SIG-M5 treated with dmso at 0.1 percent for 504 hours (cell line): ENCODE data around the gene IGF1R.

Experiments used
- DNase-seq: peaks from one replicate; lab custom pipeline; 2025; ENCODE audit not compliant: unreplicated experiment; lab: John Stamatoyannopoulos, UW

IGF1R gene

DNA sequence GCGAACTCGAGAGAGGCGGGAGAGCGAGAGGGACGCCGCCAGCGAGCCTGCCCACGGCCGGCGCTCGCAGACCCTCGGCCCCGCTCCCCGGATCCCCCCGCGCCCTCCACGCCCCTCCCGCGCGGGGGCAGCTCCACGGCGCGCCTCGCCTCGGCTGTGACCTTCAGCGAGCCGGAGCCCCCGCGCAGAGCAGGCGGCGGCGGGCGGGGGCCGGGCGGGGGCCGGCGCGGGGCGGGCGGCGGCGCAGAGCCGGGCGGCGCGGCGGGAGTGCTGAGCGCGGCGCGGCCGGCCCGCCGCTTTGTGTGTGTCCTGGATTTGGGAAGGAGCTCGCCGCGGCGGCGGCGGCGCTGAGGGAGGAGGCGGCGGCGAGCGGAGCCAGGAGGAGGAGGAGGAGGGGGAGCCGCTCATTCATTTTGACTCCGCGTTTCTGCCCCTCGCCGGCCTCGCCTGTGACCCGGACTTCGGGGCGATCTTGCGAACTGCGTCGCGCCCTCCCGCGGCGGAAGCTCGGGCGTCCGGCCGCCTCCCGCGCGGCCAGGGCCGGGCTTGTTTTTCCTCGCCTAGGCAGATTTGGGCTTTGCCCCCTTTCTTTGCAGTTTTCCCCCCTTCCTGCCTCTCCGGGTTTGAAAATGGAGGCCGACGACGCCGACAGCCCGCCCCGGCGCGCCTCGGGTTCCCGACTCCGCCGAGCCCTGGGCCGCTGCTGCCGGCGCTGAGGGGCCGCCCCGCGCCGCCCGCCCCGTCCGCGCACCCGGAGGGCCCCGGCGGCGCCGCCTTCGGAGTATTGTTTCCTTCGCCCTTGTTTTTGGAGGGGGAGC is 524 bp downstream of the IGF1R start:
- no peak for DNase-seq

DNA sequence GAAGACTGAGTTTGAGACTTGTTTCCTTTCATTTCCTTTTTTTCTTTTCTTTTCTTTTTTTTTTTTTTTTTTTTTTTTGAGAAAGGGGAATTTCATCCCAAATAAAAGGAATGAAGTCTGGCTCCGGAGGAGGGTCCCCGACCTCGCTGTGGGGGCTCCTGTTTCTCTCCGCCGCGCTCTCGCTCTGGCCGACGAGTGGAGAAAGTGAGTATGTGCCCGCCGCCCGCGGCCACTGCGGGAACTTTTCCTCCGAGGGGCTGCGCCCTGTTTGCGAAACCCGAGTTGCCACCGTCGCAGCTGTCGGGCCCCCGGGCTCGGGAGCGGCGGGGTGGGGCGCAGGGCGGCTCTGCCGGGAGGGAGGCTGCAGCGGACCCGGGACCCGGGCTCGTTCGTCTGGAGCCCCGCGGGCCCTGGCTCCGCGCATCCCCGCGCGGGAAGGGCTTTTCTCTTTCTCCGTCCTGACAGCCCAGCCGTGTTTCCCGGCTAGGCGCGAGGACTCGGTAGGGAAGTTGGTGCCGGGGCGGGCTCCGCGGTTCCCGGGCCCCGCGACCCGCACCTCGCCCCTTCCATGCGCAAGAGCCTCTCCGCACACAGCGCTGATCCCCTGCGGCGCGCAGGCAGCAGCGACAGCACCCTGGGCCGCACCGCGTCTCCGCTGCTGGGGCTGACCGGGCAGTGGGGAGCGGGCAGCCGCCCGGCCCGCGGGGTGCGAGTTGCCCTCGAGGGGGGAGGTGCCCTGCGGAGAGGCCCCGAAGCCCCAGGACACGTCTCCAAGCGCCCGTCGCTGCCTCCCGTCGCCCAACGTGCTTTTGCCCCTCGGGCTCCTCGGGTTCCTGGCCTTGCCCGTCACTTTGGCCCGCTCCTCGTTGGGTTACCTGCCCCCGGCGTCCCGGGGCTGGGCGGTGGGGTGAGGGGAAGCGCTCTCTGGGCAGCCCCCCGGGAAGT is 1.4 kb downstream of the IGF1R start:
- peak; percentile 50 for DNase-seq

DNA sequence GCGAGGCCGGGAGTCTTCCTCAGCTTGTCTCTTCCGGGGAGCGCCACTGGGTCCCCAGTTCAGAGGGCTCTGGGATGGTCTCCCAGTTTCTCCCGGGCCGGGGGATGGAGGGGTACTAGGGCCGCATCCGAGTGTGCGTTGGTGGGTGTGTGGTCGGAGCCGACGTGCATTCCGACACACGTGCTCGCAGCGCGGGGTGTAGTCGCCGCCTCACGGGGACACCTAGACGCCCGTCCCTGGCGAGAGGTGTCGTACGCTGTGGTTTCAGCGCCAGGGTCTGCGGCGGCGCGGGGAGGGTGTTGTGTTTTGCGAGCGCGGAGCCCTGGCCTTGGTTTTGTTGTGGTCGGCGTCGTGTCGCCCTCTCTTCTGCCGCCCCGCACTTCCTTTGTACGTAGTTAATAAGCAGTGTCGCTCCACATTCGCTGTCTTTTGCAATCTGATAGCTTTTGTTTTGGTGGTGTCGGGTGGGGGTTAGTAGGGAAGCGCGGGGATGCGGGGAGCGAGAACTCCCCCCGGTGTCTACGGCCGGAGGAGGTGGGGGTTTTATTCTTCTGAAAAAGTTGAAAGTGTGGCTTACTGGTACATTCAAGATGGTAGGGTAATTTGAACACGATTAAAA is 2.2 kb downstream of the IGF1R start:
- DNase-seq, result peak; percentile 25

DNA sequence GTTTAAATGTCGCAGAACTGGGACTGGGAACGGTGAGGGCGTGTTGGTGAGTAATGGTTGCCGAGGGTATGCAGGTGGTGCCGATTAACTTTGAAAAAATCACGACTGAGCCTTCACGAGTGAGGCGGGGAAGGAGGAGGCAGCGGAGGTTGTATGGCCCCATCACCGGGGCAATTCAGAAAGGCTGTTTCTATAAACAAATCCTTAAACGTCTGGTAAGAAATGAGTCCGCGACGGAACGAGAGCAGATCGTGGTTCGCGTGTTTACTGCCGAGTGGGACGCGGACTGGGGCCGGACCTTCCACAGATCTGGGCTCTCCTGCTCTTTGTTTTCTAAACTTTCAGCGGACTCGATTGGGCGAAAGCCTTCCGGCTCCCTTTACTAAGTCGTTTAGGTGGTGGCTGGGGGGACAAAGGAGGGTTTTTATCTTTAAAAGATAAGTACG is 2.7 kb downstream of the IGF1R start:
- no peak for DNase-seq

DNA sequence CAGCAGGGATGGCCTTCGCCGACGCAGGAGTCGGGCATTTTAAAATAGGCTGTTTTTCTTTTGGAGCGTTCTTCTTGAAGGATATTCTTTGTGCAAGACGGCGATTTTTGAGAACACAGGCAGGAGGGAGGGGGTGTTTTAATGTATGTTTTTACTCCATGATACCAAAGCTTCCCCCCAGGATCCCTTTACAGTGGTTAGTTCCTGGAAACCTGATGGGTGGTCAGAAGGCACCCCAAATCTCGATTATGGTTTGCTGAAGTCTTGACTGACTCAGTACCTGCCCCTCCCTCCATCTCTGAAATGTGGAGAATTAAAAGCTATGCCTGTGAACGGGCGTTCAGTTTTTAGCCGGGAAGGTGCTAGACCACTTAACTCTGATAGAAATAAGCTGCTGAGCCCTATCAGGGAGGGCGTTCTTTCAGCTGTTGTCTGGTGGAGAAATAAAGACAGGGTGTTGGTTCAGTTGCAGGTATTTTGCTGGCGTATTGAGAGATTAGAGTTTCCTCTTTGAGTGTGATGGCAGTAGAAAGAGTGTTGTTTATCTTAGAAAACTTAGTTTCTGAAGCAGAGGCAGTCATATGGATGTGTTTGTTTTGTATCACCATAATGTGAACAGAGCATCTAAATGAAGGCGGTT is 3.4 kb downstream of the IGF1R start:
- no peak for DNase-seq

DNA sequence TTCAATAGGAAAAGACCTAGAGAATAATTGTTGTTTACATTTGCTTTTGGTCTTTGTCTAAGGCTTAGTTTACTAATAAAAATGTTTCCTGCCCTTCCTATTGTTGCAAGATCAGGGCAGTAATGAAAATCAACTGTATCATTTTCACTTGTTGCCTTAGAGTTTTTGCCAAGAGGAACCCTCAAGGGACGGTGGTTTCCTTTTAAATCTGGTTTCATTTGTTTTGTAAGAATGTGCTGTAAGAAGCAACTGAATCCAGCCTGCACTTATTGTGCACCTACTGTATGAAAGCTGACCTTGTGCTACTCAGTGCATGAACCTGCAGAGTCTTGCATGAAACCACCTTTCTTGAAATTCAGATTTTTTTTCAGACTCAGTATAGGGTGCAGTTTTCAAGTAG is 5.3 kb downstream of the IGF1R start:
- DNase-seq, result no peak

DNA sequence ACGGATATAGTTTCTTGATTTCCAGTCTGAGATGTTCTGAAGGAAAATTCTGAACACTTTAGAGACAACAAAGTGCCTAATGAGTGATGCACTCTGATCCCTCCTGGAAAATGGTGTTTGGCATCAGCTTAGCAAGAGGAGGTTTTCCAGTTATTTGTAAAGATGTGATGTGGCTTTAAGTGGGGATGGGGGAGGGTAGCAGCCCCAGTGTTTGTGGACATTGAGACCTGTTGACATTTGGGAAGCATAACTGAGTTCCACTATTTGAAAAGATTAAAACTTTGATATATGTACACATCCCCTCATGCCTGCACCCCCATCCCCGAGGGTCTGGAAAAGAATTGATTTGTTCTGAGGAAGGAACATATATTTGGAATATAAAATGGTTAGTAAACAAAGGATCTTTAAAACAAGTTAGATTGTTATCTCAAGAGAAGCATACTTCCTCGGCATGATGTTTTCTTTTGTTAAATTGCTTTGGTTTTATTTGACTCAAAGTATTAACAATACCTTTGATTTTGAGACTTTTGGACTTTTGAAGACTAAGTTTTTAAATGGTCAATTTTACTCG is 6.5 kb downstream of the IGF1R start:
- no peak for DNase-seq

DNA sequence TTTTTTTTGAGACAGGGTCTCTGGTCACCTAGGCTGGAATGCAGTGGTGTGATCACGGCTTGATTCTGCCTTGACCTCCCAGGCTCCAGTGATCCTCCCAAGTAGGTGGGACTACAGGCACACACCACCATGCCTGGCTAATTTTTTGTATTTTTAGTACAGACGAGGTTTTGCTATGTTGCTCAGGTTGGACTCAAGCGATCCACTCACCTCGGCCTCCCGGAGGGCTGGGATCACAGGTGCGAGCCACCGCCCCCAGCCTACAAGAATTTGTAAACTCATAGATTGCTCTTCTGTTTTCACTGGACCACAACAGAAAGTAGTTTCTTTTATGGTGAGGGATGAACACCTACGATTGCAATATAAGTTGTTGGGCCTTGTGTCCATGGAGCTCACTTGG is 7.4 kb downstream of the IGF1R start:
- DNase-seq, result no peak

DNA sequence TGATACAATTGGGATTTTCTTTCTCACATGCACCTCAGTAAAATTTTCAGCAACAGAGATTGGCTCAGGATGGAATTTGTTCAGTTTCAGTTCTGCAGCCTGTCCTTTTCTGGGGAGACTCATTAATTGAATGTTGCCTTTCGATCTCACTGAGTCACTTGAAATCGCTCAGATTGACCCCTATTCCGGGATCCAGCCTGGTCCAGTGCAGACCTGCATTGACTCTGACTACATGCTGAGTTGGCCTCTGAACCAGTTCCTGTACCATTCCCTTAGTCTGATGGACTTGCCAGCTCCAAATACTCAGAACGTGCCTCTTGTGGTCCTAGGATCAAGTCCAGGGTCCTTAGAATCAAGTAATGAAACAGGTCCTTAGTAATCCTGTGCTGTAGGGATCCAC is 9.4 kb downstream of the IGF1R start:
- DNase-seq, result no peak

DNA sequence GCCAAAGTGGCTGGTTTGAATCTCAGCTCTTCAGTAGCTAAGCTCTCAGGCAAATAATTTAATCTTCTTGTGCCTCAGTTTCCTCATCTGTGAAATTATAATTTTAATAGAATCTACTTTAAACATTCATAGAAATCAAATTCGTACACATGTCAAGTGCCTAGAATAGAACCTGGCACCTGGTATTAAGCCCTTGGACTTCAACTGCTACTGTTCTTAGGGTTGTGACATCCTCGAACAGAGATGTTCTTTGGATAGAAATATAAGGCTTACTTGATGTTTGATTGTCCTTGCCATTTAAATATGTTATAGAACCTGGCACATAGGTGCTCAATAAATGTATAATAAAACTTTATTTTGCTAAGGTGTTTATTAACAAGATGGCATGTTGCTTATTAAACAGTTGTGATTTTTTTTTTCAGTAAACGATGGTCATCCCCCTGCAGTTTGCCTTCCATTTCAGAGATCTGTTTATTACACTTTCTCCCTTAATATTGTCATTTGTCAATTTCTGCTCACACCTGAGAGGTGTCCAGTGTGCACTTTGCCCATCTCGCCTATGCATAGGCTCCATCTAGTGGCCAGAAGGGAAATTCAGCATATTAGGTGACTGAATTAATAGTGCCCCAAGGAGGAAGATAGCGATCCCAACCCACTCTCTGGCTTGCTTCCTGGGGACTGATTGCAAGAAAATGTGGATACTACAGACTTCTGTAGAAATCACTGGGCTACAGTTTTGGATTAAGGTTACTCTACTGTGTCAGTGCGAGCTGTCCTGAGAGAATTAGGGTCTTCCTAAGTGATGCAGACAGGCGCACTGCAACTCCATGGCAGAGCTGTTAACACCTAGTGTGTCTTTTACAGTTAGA is 10.7 kb downstream of the IGF1R start:
- peak; percentile 51 for DNase-seq

DNA sequence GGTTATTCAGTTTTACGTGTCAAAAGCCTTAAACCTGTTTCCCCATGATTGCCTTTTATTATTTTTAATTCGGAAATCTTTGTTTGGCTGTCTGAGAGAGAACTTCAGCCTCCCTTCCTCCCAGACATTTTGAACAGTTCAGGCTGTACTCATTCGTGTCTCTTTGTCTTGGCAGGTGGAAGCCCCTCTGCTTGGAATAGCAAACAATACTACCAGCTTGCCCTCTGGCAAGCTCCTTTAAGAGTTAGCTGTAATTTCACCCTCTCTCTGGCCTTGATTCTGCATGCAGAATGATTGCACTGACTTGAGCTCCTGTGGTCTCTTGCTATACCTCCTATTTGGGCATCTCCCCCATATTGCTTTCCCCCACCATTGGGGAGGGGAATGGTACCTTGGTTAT is 11.7 kb downstream of the IGF1R start:
- DNase-seq, result no peak

DNA sequence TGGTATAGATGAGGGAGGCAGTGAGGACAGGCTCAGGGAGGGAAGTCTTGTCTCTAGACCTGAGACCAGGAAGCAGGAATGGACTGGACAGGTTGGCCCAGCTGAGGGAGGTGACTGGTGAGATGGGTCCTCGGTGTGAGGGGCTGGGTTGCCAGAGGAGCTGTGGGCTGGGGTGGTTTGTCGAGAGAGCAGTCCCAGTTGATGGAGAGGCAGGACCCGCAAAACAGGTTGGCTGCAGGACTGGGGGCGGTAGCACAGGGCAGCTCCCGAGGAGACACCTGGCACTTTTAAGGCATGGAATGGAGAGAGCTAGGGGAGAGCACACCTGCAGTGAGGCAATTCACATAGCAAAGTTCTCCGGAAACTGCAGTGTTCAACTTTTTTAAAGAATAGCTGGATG is 14.7 kb downstream of the IGF1R start:
- DNase-seq, result no peak

DNA sequence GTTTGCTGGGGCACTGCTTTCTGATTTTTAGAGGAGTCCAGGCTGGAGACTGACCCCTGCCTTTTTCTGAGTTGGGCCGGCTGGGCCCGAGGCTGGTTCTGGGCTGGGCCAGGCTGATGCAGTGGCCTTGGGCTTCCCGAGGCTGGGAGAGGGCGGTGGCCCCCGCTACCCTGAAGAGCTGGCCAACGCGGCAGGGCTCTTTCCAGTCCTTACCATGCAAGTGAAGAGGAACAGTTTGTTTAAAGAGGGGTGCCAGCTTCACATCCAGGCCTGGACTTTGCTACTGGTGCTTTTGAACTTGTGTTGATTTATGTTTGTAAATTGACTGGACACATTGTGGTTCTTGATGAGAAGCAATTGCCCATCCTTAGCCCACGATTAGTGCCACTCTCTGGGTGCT is 15.3 kb downstream of the IGF1R start:
- no peak for DNase-seq

DNA sequence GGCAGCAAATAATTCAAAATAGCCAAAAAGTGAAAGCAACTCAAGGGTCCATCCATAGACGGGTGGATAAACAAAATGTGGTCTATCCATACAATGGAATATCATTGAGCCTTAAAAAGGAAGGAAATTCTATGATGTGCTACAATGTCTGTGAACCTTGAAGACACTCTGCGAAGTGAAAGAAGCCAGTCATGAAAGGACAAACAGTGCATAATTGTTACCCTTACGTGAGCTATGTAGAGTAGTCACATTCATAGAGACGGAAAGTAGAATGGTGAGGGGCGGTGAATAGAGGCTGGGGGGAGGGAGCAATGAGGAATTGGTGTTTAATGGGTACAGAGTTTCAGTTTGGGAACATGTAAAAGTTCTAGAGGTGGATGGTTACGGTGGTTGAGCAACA is 18.1 kb downstream of the IGF1R start:
- DNase-seq, result no peak

DNA sequence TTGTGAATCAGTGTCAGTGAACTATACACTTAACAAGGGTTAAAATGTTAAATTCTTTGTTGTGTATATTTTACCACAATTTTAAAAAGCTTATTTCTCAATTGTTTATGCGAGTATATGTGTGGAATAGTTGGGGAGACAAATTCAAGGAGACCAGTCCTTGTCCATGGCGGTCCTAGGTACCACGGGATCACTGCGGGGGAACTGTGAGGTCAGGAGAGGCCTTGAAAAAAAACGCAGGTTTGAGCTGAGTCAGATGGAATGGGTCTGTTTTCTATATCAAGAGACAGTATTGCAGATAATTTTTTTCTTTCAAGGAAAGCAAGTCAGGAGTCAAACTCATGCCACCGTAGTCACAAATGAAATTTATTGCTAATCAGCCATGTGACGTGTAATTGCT is 18.5 kb downstream of the IGF1R start:
- no peak for DNase-seq

DNA sequence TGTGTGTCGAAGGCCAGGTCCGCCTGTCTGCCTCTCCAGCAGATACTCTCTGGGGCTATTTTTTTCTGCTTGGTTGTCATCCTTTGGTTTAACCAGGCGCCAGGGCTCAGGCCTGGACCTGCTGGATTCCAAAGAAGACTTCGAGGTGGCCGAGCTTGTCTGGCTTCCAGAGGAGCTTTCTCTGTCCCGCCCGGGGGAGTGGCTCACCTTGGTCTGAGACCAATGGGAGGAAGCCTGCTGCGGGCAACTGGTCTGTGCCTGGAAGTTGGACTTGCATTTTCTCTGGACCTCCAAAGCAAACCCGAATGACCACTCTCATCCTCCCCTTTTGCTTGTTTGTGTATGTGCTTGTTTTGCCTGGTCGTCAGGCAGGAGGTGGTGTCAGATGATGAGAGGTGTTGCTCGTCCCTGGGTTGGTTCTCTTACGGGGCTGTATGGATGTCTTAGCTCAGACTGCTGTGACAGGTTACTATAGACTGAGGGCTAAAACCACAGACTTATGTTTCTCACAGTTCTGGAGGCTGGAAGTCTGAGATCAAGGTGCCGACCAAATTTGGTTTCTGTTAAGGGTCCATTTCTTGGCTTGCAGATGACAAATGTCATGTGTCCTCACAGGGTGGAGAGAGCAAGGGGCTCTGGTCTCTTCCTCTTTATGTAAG is 19.3 kb downstream of the IGF1R start:
- no peak for DNase-seq

DNA sequence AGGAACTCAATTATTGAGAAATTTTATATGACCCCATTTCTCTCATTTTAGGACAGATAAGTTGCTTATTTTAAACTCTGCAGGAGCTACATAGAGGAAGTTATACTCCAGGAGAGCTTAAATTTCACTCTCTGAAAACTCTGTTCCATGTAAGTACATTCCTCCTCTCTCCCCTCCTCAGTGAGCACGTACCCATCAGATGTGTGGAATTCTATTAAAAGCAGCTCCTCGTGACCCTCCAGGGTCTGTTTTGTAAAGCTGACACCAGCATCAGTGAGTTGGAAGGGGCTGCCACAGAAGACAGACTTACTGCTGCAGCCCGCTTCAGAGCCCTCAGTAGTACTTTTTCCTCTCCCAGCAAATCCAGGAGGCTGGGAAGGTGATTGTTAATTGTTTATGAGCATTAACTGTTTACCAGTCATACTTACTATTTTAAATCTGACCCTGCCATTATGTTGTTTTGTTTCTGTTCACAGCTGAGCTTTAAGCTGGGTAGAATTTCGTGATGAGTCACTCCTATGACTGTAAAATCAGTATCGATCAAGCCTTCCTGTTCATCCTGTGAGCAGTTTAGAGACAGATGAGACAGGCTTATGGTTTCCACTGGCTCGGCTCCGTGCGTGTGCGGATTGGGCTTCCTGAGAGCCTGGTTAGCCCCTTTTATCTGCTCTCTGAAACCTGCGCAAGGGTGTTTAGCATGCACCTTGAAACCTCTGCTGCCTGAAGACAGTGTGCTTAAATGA is 20.4 kb downstream of the IGF1R start:
- no peak for DNase-seq

DNA sequence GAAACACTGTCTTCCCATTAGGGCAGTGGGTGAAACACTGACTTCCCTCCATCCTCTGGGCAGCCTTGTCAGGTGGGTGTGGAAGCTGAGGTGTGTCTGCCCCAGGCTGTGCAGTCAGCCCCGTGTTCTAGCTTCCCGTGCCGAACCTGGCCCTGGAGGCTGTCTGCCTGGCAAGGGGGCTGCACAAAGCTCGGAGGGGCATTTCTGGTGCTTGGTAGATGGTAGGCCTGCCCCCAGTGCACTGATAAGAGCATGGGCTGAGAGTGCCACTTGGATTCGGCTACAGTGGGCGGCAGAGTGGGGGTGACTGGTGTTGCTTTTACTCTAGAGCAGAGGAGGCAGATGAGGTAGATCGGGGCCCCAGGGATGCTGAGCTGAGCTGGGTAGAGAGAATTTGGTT is 21.3 kb downstream of the IGF1R start:
- DNase-seq, result no peak
